GM19395 (cell line): ENCODE data around the gene PIGV.

Experiments used
- ATAC-seq: cut with Tn5 transposase; IDR thresholded peaks from one replicate; pipeline ENCODE4 v1.9.1; 2021; ENCODE audit warnings: mild to moderate bottlenecking, moderate library complexity; ENCODE audit not compliant: unreplicated experiment

The PIGV gene

GRCh38 chr1:26771643-26772321 lies 16.0 kb upstream of the PIGV start:
- no peak for ATAC-seq

DNA sequence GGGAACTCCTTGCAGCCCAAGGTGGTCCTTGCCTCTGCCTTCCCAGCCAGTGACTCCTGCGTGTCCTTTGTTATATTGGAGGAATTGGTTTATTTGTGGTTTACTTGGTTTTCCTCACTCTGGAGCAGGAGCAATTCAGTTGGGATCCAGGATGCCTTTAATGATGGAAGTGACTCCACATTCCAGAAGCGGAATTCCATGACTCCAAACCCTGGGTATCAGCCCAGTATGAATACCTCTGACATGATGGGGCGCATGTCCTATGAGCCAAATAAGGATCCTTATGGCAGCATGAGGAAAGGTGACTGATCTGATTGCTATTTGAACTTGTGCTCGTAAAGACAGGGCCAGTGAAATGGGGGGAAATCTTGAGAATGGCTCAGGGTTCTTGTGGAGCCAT lies 15.1 kb upstream of the PIGV start:
- no peak for ATAC-seq

DNA sequence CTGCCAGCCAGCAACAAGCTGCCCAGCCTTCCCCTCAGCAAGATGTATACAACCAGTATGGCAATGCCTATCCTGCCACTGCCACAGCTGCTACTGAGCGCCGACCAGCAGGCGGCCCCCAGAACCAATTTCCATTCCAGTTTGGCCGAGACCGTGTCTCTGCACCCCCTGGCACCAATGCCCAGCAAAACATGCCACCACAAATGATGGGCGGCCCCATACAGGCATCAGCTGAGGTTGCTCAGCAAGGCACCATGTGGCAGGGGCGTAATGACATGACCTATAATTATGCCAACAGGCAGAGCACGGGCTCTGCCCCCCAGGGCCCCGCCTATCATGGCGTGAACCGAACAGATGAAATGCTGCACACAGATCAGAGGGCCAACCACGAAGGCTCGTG lies 13.3 kb upstream of the PIGV start:
- ATAC-seq, result no peak

- no peak for ATAC-seq
Observed at GRCh38 chr1:26775666-26776065, 12.1 kb upstream of the PIGV start.

DNA sequence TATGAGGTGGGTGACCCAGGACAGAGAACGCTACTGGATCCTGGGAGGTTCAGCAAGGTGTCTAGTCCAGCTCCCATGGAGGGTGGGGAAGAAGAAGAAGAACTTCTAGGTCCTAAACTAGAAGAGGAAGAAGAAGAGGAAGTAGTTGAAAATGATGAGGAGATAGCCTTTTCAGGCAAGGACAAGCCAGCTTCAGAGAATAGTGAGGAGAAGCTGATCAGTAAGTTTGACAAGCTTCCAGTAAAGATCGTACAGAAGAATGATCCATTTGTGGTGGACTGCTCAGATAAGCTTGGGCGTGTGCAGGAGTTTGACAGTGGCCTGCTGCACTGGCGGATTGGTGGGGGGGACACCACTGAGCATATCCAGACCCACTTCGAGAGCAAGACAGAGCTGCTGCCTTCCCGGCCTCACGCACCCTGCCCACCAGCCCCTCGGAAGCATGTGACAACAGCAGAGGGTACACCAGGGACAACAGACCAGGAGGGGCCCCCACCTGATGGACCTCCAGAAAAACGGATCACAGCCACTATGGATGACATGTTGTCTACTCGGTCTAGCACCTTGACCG lies 8.6 kb upstream of the PIGV start:
- no peak for ATAC-seq

GRCh38 chr1:26780344-26780957 lies 7.3 kb upstream of the PIGV start:
- ATAC-seq, result no peak

- no peak for ATAC-seq
Observed at GRCh38 chr1:26781206-26781825, 6.4 kb upstream of the PIGV start.

DNA sequence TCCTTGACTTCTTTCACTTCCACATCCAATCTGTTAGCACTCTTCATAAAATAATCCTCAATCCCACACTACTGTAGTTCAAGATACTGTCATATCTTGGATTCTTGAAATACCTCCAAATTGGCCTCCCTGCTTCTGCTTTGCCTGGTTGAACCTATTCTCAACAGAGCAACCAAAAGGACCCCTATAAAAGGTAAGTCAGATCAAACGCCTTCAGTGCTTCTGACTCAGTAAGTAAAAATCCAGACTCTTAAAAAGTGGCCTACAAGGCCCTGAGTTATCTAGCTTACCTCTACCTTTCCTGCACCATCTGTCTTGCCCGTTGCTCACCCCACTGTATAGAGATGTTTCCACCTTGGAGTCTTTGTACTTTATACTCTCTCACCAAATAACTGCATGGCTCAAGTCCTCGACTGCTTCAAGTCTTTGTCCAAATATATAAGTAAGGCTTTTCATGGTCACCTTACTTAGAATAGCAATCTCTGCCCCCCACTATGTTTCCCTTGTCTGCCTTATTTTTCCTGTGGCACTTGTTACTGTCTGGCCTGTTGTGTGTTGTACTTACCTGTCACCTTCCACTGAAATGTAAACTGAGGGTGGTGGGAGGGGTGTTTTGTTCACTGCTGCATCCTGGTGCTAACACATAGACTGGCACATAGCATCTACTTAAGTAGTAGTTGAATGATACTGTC lies 5.1 kb upstream of the PIGV start:
- ATAC-seq, result no peak

DNA sequence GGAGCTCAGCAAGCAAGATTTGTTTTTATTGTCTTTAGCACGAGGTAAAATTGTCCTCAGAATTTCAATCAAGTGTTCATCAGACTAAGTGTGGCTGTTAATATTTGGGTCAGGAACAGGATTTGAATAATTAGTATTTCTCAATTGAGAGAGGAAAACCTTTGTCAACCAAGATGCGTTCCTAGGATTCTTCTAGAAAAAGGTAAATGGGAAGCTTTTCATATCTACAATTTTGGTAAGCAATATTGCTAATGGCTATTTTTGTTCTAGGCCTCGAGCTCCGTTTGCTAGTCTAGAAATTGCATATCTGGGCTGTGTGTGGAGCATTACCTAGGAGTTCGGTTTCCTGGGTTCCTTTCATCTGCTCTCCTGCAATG lies 4.1 kb upstream of the PIGV start:
- no peak for ATAC-seq

GRCh38 chr1:26784023-26784871 lies 3.5 kb upstream of the PIGV start:
- ATAC-seq, result no peak

DNA sequence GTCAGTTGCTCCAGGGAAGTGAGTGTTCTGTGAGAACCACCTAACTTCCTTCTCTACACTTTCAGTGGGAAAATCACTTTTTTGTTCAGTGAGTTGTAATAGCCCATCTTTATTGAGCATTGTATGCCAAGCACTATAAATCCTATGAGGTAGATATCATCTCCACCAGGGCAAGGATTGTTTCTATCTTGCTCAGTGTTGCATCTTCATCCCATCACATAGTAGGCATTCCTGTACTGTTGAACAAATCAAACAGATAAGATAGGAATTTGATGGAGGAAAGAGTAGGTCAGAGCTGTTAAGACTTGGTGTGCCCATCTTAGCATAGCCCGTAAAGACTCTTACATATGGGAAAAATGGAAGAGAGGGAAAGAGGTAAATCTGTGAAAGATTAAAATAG lies 2.9 kb upstream of the PIGV start:
- no peak for ATAC-seq

DNA sequence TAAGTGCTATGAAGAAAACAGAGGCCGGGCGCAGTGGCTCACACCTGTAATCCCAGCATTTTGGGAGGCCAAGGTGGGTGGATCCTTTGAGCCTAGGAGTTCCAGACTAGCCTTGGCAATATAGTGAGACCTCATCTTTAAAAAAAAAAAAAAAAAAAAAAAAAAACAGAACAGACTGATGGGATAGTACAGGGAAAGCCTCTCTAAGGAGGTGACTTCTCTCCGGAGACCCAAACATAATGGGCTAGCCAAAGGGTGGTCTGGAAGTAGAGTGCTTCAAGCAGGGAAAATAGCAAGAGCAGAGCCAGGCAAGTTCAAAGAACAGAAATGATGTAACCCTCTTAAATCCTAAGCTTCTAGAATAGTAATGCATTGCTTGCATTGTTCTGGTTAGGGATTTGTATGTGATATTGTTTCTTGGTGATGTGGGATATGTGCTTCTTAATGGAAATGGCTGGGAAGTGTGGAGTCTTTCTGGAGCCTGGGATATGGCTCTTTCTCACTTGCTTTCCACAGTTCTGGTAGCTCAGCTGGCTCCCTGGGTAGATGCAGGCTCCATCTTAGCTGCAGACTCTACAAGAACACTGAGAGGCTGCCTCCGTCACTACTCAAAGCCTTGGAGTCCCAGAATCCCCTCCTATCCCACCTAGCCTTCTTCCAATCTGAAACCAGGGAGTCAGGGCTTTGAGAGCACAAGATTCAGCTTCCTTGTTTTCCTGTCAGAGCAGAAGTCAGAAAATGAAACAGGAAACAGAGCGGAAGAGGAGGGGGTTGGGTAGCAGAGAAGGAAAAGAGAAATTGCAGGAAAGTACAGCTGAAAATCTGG lies 1.9 kb upstream of the PIGV start:
- no peak for ATAC-seq

GRCh38 chr1:26786437-26787380 lies 1.0 kb upstream of the PIGV start:
- ATAC-seq, result no peak

GRCh38 chr1:26787381-26787705 lies 407 bp upstream of the PIGV start:
- peak; percentile 44 for ATAC-seq

- ATAC-seq, result no peak
Observed at GRCh38 chr1:26788515-26788785, 700 bp downstream of the PIGV start.

DNA sequence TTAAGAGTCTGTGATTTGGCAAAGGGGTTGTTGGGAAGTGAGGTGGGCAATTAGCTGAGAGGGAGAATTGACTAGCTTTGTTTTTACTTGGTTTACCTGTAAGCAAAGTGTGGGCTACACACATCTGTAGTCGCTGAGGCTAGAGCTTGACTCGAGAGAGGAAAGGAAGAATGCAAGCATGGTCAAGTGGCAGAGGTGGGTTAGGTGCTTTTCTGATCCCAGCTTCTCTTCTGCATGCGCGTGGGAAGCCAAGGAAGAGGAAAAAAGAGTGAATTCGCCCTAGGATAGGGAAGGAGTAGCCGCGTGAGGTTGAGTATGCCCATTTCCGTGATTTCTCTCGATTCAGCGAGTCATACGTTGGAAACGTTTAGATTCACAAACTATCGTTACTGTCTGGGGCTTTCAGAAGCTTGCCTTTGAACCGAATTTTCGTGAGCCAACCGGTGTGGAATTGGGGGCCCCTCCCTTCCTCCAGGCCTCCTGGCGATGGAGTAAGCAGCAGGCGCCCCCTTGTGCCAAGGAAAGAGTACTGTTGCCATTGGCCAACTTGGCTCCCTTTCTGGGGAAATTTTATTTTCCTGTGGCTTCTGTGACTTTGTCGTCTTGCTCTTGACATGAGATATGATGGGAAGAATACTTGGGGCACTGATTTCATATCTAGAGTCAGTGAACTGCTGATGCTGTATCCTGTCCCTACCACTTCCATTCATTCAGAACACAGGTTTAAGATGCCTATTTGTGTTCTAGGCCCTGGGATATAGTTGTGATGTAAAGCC lies 1.3 kb downstream of the PIGV start:
- ATAC-seq, result no peak

- no peak for ATAC-seq
Observed at GRCh38 chr1:26789612-26789865, 1.8 kb downstream of the PIGV start.

DNA sequence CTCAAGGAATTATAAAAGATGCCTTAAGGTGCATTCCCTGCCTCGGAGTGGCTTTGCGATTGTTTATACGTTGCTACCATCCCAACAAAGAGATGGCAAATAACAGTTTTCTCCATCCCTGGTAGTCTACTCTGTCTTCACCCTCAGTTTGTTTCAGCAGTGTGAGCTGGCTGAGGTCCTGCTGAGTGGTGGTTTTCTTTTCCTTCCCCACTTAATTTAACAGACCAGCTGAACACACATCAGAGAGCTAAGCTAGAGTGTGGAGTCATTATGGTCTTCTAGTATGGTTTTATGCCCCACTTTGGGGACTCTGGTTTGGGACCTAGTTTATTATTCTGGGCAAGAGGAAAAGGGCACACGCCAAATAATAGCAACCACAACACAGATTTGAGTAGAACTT lies 2.2 kb downstream of the PIGV start:
- no peak for ATAC-seq

DNA sequence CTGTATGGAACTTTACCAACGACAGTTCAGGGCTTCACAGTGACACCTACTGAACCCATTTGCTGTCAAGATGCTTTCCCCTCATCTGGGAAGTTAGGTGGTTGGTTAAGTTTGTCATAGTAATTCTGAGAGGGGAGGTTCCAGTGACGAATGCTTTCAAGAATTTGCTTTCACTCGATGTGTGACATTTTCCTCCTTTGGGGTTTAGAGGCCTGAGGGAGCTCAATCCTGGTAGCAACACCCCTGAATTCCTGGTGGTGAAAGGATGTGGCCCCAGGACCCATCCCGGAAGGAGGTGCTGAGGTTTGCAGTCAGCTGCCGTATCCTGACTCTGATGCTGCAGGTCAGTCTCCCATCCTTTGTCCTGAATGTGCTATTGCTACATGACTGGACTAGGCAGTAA lies 2.8 kb downstream of the PIGV start:
- ATAC-seq, result no peak
